Transverse colon (tissue), 4 donors: Measurements from ENCODE around the gene NCOA3. TPM values are rescaled to one million over a fixed set of nuclear protein-coding genes. Genes with fewer than 3 reads are reported as not detected.

Experiments
- DNase-seq: peaks from one replicate; pipeline ENCODE4 v3.0.0-alpha.2; 2019
- H3K27ac ChIP-seq, 4 donors: fragments of 200-600 bp; sonication (generic); 2 replicates each; pipeline ENCODE4 v1.5.1; 2016 to 2018; ENCODE audit warnings: inconsistent platforms in 4 of 4
- H3K27me3 ChIP-seq: fragments of 200-600 bp; sonication (generic); 2 replicates; pipeline ENCODE4 v1.5.1; 2017; ENCODE audit warnings: inconsistent platforms
- H3K36me3 ChIP-seq, 4 donors: fragments of 200-600 bp; sonication (generic); 2 replicates each; pipeline ENCODE4 v1.5.1; 2017 to 2019; ENCODE audit warnings: inconsistent platforms in 4 of 4
- H3K4me1 ChIP-seq, 4 donors: fragments of 200-600 bp; sonication (generic); 2 replicates each; pipeline ENCODE4 v1.5.1; 2017 to 2020; ENCODE audit warnings: inconsistent platforms in 4 of 4
- H3K4me3 ChIP-seq, 4 donors: fragments of 200-600 bp; sonication (generic); 1 replicate in 1 of 4; 2 replicates in 3 of 4; pipeline versions ENCODE4 v1.5.1 to v1.6.1; 2017 to 2019; ENCODE audit warnings: inconsistent platforms in 4 of 4
- H3K9me3 ChIP-seq, 2 donors: fragments of 200-600 bp; sonication (generic); 2 replicates each; pipeline ENCODE4 v1.5.1; 2017 to 2019; ENCODE audit warnings: inconsistent platforms in 2 of 2
- EP300 ChIP-seq: sonication (generic); formaldehyde crosslinking; IDR thresholded peaks from one replicate; pipeline ENCODE4 v1.6.1; 2017; ENCODE audit warnings: antibody characterized with exemption, low read depth
- POLR2A ChIP-seq: fragments of 450-650 bp; IDR thresholded peaks from one replicate; pipeline ENCODE4 v1.6.1; 2016; ENCODE audit warnings: antibody characterized with exemption, mild to moderate bottlenecking, moderate library complexity
- POLR2AphosphoS5 ChIP-seq, 3 donors: sonication (generic); formaldehyde crosslinking; IDR thresholded peaks; one replicate each; pipeline ENCODE4 v1.6.1; 2016; ENCODE audit warnings: antibody characterized with exemption in 3 of 3
- WGBS, 2 donors: methylation state at CpG; one replicate each; pipeline ENCODE4 v1.1.5; 2018; ENCODE audit warnings: low coverage in 1 of 2; 5-methylcytosine and 5-hydroxymethylcytosine counted together
- in situ Hi-C, 4 donors: fragments of 200-750 bp; cut with MboI; loops; one replicate each; pipeline versions ENCODE4 v1.15.0 to v1.15.1; 2017; ENCODE audit warnings: low sequenced_read_pairs in 3 of 4, low pct_ligation_motif_present in 1 of 4, low pct_unique_long_range_greater_than_20kb in 1 of 4
- intact Hi-C: fragments of 100-400 bp; cut with DNase I; formaldehyde crosslinking; loops from one replicate; pipeline ENCODE4 v1.15.1; 2023; ENCODE audit warnings: low total_unique reads
- total RNA-seq, 4 donors: library from RNA; depleted of rRNA; stranded (reverse); fragments of >200 nt; gene quantifications; one replicate each; pipeline ENCODE4 v1.1.0, GENCODE V29; 2016
- TF ChIP-seq, protein P1 (sequence below), 5 experiments: fragments of 200-600 bp in 3 of 5; fragments of 450-650 bp in 2 of 5; sonication (generic) in 3 of 5; IDR thresholded peaks; 1 replicate in 2 of 5; 2 replicates in 3 of 5; pipeline ENCODE4 v1.5.1; 2016 to 2017; ENCODE audit warnings: antibody characterized with exemption in 5 of 5, inconsistent platforms in 3 of 5, mild to moderate bottlenecking in 2 of 5, moderate library complexity in 1 of 5

Gene NCOA3
- 10 to 100 TPM in 3 of 4 donors, 1 to 10 TPM in 1; 9.2 to 39.1 (median 22.3) TPM for total RNA-seq

DNA sequence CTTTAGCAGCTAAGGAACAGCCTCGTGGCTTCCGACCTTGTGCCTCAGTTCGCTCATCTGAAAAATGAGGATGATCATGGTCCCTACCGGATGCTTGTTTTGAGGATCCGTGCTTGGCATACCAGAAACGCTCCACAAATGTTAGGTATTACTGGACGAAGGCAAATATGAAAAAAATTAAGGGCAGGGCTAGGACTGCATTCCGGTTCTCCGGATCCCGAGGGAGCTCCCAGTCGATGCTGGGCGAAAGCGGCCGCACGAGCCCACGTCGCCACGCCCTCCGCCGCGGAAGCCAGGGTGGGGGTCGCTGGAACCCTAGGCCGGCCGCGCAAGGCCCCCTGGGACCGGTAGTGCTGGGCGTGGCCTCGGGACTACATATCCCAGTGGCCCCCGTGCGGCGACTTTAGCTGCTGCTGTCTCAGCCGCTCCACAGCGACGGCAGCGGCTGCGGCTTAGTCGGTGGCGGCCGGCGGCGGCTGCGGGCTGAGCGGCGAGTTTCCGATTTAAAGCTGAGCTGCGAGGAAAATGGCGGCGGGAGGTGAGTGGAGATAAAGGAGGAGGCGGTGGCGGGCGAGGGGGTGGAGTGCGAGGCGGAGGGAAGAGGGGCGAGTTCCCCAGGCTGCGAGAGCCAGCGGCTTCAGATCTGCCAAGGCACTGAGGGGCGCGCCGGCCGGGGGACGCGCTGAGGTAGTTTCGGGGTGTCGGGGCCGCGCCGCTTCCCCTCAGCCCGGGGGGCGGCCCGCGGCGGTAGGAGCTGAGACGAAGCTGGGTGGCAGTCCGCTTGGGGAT, at the start of gene NCOA3:
NCOA3 (plus strand) TSS at position 406 of the 789 bp plus-strand sequence. CDS start 120,361 bp downstream, outside the sequence.
- WGBS, 2 donors: 0 to 1% methylated on average over 1 to 74 of the region's 74 CpGs
- TF ChIP-seq POLR2A: peak; percentile 98
- no peak for TF ChIP-seq EP300
- peak; percentile 96 to 98 (median 97) for TF ChIP-seq POLR2AphosphoS5 (IDR thresholded peaks at IDR 0.05)
- TF ChIP-seq, protein P1, sequence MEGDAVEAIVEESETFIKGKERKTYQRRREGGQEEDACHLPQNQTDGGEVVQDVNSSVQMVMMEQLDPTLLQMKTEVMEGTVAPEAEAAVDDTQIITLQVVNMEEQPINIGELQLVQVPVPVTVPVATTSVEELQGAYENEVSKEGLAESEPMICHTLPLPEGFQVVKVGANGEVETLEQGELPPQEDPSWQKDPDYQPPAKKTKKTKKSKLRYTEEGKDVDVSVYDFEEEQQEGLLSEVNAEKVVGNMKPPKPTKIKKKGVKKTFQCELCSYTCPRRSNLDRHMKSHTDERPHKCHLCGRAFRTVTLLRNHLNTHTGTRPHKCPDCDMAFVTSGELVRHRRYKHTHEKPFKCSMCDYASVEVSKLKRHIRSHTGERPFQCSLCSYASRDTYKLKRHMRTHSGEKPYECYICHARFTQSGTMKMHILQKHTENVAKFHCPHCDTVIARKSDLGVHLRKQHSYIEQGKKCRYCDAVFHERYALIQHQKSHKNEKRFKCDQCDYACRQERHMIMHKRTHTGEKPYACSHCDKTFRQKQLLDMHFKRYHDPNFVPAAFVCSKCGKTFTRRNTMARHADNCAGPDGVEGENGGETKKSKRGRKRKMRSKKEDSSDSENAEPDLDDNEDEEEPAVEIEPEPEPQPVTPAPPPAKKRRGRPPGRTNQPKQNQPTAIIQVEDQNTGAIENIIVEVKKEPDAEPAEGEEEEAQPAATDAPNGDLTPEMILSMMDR (IDR thresholded peaks at IDR 0.05): peak; percentile 62 to 91 (median 68)
- H3K4me1 ChIP-seq: peaks cover 13 to 27% (median 15%) of the 10 kb centered on the region in 4 donors
- peak within 1 kb of the TSS; percentile 89 to 96 (median 95) for H3K27ac ChIP-seq
- in situ Hi-C loops: no loop called here
- intact Hi-C loops: loop anchor here (10.0 kb wide), 1 partner anchor 123 kb away; no protein-coding TSS in a partner anchor
- H3K27me3 ChIP-seq: no peaks in the 10 kb centered on the region
- H3K36me3 ChIP-seq: no peaks in the 10 kb centered on the region
- H3K4me3 ChIP-seq: peak within 1 kb of the TSS; percentile 57 to 96 (median 89)
- H3K9me3 ChIP-seq: no peaks in the 10 kb centered on the region
- DNase-seq: peak; percentile 96

DNA sequence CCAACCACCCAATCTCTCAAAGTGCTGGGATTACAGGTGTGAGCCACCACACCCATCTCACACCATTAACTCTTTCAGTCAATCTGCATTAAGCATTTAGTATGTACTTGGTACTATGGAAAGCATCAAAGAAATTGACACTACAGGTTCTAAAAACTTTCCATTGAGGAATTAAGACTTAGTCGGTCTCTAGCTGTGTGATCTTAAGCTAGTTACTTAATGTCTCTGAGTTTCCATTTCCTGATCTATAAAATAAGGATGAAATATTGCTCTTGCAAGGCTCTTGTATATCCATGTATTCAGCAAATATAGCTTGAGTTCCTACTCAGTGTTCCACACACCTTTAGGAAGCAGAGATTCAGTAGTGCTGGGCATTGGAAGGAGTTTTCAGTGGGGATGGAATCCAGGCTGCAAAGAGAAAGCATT, 48.9 kb upstream of the NCOA3 start:
- Histone ChIP-seq H3K27me3 (no peaks in the 10 kb centered on the region), H3K9me3 (no peaks in the 10 kb centered on the region), H3K4me1 (no peaks in the 10 kb centered on the region), H3K27ac (no peak overlapping the region), H3K36me3 (no peaks in the 10 kb centered on the region), H3K4me3 (no peak overlapping the region)
- WGBS, 2 donors: 77 to 100% methylated on average over 1 of the region's 1 CpG
- no peak for DNase-seq
- intact Hi-C loops (no loop called here), in situ Hi-C loops (no loop called here)
- TF ChIP-seq POLR2A (no peak), EP300 (no peak), POLR2AphosphoS5 (IDR thresholded peaks at IDR 0.05) (no peak)
- TF ChIP-seq, protein P1 (IDR thresholded peaks at IDR 0.05): no peak

DNA sequence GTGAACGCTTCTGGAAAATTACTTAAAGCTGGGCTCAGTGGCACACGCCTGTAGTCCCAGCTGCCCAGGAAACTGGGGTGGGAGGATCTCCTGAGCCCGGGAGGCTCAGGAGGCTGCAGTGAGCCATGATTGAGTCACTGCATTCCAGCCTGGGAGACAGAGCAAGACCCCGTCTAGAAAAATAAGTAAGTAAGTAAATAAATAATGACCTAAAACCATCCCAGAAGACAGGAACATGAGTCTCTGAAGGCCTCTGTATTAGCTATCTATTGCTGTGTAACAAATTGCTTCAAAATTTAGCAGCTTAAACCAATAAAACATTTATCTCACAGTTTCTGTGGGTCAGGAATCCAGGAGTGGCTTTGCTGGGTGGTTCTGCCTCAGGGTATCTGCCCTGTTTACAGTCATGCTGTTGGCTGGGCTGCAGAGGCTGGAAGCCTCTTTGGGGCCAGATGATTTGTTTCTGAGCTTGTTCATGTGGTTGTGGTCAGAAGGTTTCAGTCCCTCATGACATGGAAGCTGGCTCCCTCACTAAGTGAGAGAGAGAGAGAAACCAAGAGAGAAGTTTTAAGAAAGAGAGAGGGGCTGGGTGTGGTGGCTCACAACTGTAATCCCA, 48.4 kb upstream of the NCOA3 start:
- TF ChIP-seq POLR2A: no peak
- TF ChIP-seq EP300: no peak
- TF ChIP-seq, protein P1 (IDR thresholded peaks at IDR 0.05): no peak
- no peak for TF ChIP-seq POLR2AphosphoS5 (IDR thresholded peaks at IDR 0.05)
- in situ Hi-C loops (no loop called here), intact Hi-C loops (no loop called here)
- Histone ChIP-seq H3K4me1 (no peaks in the 10 kb centered on the region), H3K27me3 (no peaks in the 10 kb centered on the region), H3K9me3 (no peaks in the 10 kb centered on the region), H3K36me3 (no peaks in the 10 kb centered on the region), H3K4me3 (no peak overlapping the region), H3K27ac (peak overlapping the region in 1 of 4 donors; percentile 39)
- WGBS, 2 donors: 61% methylated on average over 4 of the region's 4 CpGs; no CpG with 5 or more reads in 1 of the 2 donors
- peak; percentile 40 for DNase-seq

DNA sequence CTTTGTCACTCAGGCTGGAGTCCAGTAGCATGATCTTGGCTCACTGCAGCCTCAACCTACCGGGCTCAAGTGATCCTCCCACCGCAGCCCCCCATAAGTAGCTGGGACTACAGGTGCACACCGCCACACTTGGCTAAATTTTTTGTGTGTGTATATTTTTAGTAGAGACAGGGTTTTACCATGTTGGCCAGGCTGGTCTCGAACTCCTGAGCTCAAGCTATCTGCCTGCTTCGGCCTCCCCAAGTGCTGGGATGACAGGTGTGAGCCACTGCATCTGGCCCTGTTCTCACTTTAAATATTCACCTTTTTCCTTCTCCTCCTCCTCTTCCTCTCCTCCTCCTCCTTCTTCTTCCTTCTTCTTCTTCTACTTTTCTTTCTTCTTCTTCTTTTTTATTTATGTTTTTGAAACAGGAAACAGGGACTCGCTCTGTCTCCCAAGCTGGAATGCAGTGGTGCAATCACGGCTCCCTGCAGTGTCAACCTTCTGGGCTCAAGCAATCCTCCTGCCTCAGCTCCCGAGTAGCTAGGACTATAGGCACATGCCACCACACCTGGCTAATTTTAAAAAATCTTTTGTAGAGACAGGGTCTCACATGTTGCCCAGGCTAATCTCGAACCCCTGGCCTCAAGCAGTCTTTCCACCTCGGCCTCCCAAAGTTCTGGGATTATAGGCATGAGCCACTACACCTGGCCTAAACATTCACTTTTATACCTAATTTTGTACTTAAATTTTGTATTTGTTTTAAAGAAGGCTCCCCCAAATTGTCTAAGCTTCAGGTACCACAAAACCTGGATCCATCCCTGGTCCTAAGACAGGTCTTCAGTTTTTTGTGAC, 47.2 kb upstream of the NCOA3 start:
- H3K36me3 ChIP-seq: no peaks in the 10 kb centered on the region
- in situ Hi-C loops (no loop called here), intact Hi-C loops (no loop called here)
- no peaks in the 10 kb centered on the region for H3K27me3 ChIP-seq
- H3K27ac ChIP-seq: no peak overlapping the region
- DNase-seq: no peak
- H3K4me3 ChIP-seq: no peak overlapping the region
- WGBS, 2 donors: 80 to 89% methylated on average over 3 to 10 of the region's 10 CpGs
- H3K9me3 ChIP-seq: no peaks in the 10 kb centered on the region
- no peak for TF ChIP-seq EP300
- TF ChIP-seq, protein P1 (IDR thresholded peaks at IDR 0.05): no peak
- no peak for TF ChIP-seq POLR2A
- TF ChIP-seq POLR2AphosphoS5 (IDR thresholded peaks at IDR 0.05): no peak
- no peaks in the 10 kb centered on the region for H3K4me1 ChIP-seq
